HG03025 (cell line): ENCODE data around the gene ARF1.

Source experiments
- ATAC-seq: cut with Tn5 transposase; IDR thresholded peaks from one replicate; pipeline ENCODE4 v1.9.1; 2021; ENCODE audit warnings: mild to moderate bottlenecking, moderate library complexity; ENCODE audit not compliant: unreplicated experiment, low FRiP score

ARF1 gene

GRCh38 chr1:228114827-228115226 is 32.3 kb downstream of the ARF1 start:
- no peak for ATAC-seq

- no peak for ATAC-seq
Observed at GRCh38 chr1:228117335-228117734, 34.8 kb downstream of the ARF1 start.

GRCh38 chr1:228118040-228118439 is 35.5 kb downstream of the ARF1 start:
- no peak for ATAC-seq

DNA sequence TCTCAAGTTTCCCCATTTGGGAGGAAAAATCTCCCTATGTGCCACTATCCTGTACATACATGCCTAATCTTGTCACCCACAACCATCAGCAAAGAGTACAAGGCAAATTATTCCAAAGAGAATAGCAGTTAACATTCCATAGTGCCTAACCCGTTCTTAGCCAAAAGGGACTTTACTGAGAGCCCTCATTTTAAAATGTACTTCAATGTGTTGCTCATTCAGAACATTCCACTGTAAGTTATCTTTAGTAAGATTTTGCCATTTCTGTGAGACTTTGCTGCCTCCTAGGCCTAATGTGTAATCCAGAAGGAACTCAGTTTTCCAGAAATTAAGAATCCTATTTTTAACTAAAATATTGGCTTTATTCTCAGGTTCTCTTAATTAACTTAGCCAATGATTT is 37.8 kb downstream of the ARF1 start:
- no peak for ATAC-seq

GRCh38 chr1:228120857-228121489 is 38.5 kb downstream of the ARF1 start:
- ATAC-seq: no peak

- no peak for ATAC-seq
Observed at GRCh38 chr1:228122921-228123441, 40.5 kb downstream of the ARF1 start.

DNA sequence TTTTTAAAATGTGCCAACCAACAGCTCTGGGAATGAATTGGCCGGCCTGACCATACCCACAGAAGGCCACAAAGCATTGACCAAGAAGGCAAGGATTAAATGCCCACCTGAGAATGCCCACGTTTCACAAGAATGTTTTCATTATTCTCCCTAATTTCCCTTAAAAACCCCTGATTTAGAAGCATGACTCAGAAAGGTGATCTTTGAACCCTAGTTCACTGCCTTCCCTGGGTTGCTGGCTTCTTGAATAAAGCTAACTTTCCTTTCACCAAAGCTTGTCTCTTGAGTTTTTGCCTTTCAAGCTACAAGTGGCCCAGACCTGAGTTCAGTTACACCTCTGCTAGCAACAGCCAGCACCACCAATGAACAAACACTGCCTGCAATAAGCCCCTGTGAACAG is 41.0 kb downstream of the ARF1 start:
- ATAC-seq: no peak

GRCh38 chr1:228125185-228125584 is 42.7 kb downstream of the ARF1 start:
- ATAC-seq: no peak

GRCh38 chr1:228131766-228132165 is 49.3 kb downstream of the ARF1 start:
- ATAC-seq: no peak

DNA sequence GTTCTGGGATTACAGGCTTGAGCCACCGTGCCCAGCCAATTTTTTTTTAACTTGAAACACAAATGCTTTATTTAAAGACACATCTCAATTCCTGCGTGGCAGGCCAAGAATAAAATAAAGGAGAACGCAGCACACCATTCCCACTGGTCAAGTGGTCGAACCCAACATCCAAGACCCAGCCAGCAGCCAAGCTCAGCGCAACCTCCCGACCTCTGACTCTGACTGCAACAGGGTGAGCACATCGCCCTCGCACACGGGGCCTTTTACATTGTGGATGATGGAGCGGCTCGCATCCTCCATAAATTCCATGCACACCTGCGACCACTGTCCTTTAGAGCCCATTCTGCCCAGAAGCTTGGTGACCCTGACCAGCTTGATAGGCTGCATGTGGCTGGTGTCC is 52.1 kb downstream of the ARF1 start:
- ATAC-seq: no peak

- ATAC-seq: no peak
Observed at GRCh38 chr1:228136901-228137300, 54.4 kb downstream of the ARF1 start.

DNA sequence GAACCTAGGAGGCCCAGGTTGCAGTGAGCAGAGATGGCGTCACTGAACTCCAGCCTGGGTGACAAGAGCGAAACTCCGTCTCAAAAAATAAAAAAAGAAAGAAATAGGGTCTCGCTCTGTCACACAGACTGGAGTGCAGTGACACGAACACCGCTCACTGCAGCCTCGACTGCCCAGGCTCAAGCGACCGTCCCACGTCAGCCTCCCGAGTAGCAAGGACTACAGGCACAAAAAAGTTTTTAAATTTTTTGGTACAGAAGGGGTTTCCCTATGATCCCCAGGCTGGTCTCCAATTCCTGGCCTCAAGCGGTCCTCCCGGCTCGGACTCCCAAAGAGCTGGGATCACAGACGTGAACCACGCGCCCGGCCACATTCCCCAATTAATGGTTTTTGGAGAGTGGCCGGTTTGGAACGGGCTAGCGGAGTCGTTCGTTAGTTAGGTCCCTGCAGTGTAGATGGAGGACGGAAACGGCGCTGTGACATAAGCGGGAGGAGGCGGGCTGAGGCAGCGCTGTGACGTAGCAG is 57.0 kb downstream of the ARF1 start:
- ATAC-seq: no peak

- peak; percentile 91 for ATAC-seq
Observed at GRCh38 chr1:228139931-228140723, 57.6 kb downstream of the ARF1 start, which contains the start of gene GUK1. TSS of gene GUK1 (plus strand) at chr1:228140279. CDS start at chr1:228140303, 24 bp downstream.

DNA sequence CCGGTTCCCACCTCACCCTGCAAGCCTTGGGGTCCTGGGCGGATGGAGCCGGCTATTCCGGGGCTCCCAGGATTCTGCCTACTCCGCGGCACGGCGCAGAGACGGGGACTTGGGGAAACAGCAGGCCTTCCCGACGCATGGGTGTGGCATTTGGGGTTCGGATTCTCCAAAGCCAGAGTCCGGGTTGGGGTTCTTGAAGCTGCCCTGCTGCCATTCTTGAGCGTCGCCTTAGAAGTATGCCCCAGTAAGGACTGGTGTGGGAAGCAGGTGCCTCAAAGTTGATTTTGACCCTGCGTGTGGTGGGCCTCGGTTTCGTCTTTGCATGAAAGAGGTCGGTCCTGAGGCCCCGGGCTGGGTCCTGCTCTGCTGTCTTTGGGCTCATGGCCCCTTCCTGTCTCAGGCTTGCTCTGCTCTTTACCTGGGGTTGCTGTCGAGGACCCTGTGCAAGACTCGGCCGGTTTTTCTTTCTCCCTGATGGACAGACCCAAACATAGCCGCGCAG is 58.3 kb downstream of the ARF1 start:
- ATAC-seq: no peak

DNA sequence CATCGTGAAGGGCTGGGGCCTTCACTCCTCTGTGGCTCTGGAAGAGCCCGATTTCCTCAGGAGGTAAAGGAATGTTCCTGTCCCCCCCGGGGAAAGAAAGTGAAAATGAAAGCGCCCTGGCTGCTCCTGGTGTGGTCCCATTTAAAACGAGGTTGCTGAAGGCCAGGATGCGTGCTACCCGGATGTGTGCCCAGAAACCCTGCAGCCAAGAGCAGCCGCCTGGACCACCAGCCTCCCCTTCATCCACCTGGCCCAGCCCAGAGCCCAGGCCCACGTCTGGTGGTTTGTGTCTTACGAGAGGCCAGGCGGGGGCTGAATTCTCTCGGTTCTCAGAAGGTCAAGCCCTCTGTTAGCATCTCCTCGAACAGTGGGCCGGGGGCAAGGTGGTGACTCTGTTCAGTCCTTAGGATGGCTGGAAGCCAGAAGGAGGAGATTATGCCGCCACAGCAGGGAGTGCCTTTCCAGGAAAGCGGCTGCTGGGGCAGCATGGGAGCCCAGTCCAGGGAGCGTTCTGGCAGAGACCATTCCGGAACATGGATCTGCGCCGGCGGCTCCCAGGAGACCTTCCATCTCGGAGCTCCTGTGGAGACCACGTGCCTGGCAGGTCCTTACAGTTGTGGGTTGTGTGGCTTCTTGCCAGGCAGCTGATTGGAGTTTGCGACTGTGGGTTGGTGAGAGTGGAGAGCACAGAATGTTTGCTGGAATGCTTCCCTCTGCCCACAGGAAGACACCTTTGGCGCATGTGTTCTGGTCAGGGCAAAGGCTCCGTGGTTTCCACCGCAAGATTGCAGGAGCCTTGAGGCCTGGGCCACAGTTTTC is 58.9 kb downstream of the ARF1 start:
- no peak for ATAC-seq

DNA sequence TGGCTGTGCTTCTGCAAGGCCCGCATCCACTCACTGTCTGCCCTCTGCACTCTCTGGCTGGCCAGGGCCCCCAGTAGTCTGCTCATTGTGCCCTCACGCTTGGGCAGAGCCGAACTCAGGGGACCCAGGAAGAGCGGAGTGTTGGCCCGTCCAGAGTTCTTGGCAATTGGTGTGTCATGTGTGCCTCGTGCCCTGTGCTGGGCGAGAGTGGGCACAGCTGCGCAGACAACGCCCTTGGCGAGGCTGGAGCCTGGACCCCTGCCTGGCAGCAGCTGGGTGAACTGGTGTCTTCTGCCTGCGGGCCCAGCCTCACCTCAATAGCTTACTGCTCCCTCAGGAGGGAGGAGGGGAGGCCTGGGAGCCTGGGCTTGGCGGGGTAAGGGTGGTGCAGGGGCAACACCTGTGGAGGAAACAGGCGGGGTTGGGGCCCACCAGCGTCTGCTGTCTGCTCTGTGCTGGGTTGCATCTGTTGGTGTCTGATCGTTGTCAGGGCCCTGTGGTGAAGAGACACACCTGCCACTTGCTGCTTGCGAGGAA is 59.7 kb downstream of the ARF1 start:
- ATAC-seq: no peak

GRCh38 chr1:228142701-228143136 is 60.2 kb downstream of the ARF1 start:
- ATAC-seq: no peak

DNA sequence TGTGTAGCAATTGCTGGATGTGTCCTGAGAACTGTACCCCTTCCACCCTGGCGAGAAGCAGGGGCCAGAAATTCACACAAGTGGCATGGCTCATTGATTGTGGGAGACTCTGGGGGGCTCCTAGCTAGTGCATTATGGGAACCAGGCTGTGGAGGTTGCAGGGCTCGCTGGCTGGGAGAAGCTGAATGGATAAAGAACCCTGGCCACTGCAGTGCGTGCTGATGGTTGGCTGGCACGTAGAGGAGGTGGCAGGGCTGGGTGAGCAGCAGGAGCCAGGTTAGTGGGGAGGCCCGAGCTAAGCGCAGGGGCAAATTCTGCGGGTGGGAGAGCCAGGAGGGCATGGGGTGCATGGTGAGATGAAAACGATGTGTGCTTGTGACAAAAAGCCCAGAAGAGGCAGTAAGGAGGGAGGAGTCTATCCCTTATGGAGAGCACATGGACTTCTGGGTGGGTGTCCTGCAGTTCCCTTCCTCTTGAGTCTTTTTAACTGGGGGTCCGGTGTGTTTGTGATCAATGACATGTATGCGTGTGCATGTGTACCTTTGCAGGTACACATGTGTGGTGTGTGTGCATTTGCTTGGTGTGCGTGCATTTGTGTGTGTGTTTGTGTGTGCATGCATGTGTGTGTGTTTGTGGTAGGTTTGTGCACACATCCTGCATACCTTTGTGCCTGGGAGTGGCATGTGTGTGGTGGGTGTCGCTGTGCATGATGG is 61.1 kb downstream of the ARF1 start:
- no peak for ATAC-seq

- ATAC-seq: no peak
Observed at GRCh38 chr1:228144193-228144992, 61.9 kb downstream of the ARF1 start.
